Peyer's patch (tissue), 4 donors: Measurements from ENCODE around the gene OPCML. TPM values are rescaled to one million over a fixed set of nuclear protein-coding genes. Genes with fewer than 3 reads are reported as not detected.

Experiments
- DNase-seq, 3 donors: peaks; one replicate each; pipeline ENCODE4 v3.0.0-alpha.2; 2017 to 2019
- H3K27ac ChIP-seq, 4 donors: fragments of 200-600 bp; sonication (generic); one replicate each; pipeline ENCODE4 v1.5.1; 2016 to 2019
- H3K27me3 ChIP-seq, 2 donors: fragments of 200-600 bp; sonication (generic); one replicate each; pipeline ENCODE4 v1.5.1; 2019
- H3K36me3 ChIP-seq, 3 donors: fragments of 200-600 bp; sonication (generic); one replicate each; pipeline ENCODE4 v1.5.1; 2016 to 2019
- H3K4me1 ChIP-seq, 4 donors: fragments of 200-600 bp; sonication (generic); one replicate each; pipeline ENCODE4 v1.5.1; 2016 to 2019
- H3K4me3 ChIP-seq, 4 donors: fragments of 200-600 bp; sonication (generic); 1 replicate in 3 of 4; 2 replicates in 1 of 4; pipeline ENCODE4 v1.5.1; 2016 to 2019; ENCODE audit warnings: mild to moderate bottlenecking in 1 of 4
- H3K9me3 ChIP-seq, 4 donors: fragments of 200-600 bp; sonication (generic); one replicate each; pipeline ENCODE4 v1.5.1; 2016 to 2019; ENCODE audit warnings: mild to moderate bottlenecking in 1 of 4
- CTCF ChIP-seq, 6 experiments: fragments of 450-650 bp in 4 of 6; fragments of 200-600 bp in 2 of 6; sonication (generic) in 1 of 6; IDR thresholded peaks; one replicate each; pipeline ENCODE4 v1.5.1; 2017 to 2019; ENCODE audit warnings: antibody characterized with exemption in 6 of 6, mild to moderate bottlenecking in 3 of 6, moderate library complexity in 1 of 6
- POLR2A ChIP-seq, 2 donors: fragments of 450-650 bp; IDR thresholded peaks; one replicate each; pipeline ENCODE4 v1.5.1; 2017; ENCODE audit warnings: antibody characterized with exemption in 2 of 2, mild to moderate bottlenecking in 2 of 2, moderate library complexity in 2 of 2
- total RNA-seq, 4 donors: library from RNA; depleted of rRNA; stranded (reverse); fragments of >200 nt; gene quantifications; one replicate each; pipeline ENCODE4 v1.1.0, GENCODE V29; 2016

Gene OPCML
- total RNA-seq, 4 donors from 2014 or later, result not detected

DNA sequence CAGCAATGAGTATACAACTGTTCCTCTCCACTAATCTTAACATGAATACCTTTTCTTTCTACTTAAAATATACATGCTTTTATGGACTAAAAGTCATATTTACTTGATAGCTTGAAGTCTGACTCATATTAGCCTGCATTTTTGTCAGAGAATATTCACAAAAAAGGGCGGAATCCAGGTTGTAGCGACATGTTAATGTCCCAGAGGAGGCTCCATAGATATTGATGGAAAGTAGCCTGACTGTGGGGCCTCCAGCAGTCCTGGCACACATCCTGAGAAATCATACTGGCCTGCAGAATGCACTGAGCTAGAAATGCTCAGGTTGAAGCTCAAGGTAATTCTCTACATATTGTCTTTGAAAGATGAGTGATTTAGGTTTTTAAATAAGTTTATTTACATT lies 1110.7 kb downstream of the OPCML start:
- no peak for DNase-seq
- Histone ChIP-seq H3K9me3 (no peaks in the 10 kb centered on the region), H3K4me3 (no peak overlapping the region), H3K4me1 (no peaks in the 10 kb centered on the region), H3K27ac (no peak overlapping the region), H3K27me3 (no peaks in the 10 kb centered on the region), H3K36me3 (no peaks in the 10 kb centered on the region)
- TF ChIP-seq POLR2A (IDR thresholded peaks at IDR 0.05), result no peak
- TF ChIP-seq CTCF (IDR thresholded peaks at IDR 0.05), result no peak

- no peak for TF ChIP-seq CTCF (IDR thresholded peaks at IDR 0.05)
- TF ChIP-seq POLR2A (IDR thresholded peaks at IDR 0.05), result no peak
- H3K4me3 ChIP-seq, result no peak overlapping the region
- H3K9me3 ChIP-seq, result no peaks in the 10 kb centered on the region
- H3K27ac ChIP-seq, result no peak overlapping the region
- DNase-seq, result no peak
- no peaks in the 10 kb centered on the region for H3K27me3 ChIP-seq
- H3K36me3 ChIP-seq, result no peaks in the 10 kb centered on the region
- no peaks in the 10 kb centered on the region for H3K4me1 ChIP-seq
Measured at GRCh38 chr11:132414451-132414850, 1117.8 kb downstream of the OPCML start.

- no peak for TF ChIP-seq CTCF (IDR thresholded peaks at IDR 0.05)
- no peak for TF ChIP-seq POLR2A (IDR thresholded peaks at IDR 0.05)
- Histone ChIP-seq H3K4me1 (no peaks in the 10 kb centered on the region), H3K9me3 (no peaks in the 10 kb centered on the region), H3K27ac (no peak overlapping the region), H3K4me3 (no peak overlapping the region), H3K36me3 (no peaks in the 10 kb centered on the region), H3K27me3 (no peaks in the 10 kb centered on the region)
- no peak for DNase-seq
Measured at GRCh38 chr11:132410383-132410782, 1121.9 kb downstream of the OPCML start.

GRCh38 chr11:132409573-132410355 lies 1122.5 kb downstream of the OPCML start:
- TF ChIP-seq POLR2A (IDR thresholded peaks at IDR 0.05) (no peak), CTCF (IDR thresholded peaks at IDR 0.05) (no peak)
- Histone ChIP-seq H3K36me3 (no peaks in the 10 kb centered on the region), H3K4me1 (no peaks in the 10 kb centered on the region), H3K4me3 (no peak overlapping the region), H3K27me3 (no peaks in the 10 kb centered on the region), H3K9me3 (no peaks in the 10 kb centered on the region), H3K27ac (no peak overlapping the region)
- DNase-seq, result no peak

DNA sequence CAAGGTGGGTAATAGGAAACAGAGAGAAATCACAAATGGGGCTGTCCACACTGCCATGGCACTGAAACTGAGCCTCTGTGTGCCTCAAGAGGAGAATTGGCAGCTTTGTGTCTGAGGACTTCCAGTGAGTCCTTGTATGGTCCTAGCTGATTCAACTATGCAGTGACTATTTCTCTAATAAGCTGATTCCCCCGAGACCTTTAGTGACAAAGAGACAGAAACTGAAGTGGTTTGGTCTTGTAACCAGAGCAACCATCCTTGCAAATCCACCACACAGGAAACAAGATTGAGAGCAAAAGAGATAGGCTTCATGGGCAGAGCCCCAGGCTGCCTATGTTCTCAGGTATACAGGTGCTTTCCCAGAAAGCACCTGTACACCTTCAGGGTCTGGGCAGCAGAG lies 1123.4 kb downstream of the OPCML start:
- H3K4me1 ChIP-seq, result no peaks in the 10 kb centered on the region
- H3K4me3 ChIP-seq, result no peak overlapping the region
- H3K27ac ChIP-seq, result no peak overlapping the region
- H3K36me3 ChIP-seq, result no peaks in the 10 kb centered on the region
- H3K9me3 ChIP-seq, result no peaks in the 10 kb centered on the region
- no peaks in the 10 kb centered on the region for H3K27me3 ChIP-seq
- no peak for TF ChIP-seq POLR2A (IDR thresholded peaks at IDR 0.05)
- TF ChIP-seq CTCF (IDR thresholded peaks at IDR 0.05), result no peak
- DNase-seq, result no peak
